ENCODE data around the gene ASPDH. TPM values are rescaled to one million over a fixed set of nuclear protein-coding genes. Genes with fewer than 3 reads are reported as not detected.

Gene ASPDH
- total RNA-seq, 1 experiment from 2014 or later, result not detected

DNA sequence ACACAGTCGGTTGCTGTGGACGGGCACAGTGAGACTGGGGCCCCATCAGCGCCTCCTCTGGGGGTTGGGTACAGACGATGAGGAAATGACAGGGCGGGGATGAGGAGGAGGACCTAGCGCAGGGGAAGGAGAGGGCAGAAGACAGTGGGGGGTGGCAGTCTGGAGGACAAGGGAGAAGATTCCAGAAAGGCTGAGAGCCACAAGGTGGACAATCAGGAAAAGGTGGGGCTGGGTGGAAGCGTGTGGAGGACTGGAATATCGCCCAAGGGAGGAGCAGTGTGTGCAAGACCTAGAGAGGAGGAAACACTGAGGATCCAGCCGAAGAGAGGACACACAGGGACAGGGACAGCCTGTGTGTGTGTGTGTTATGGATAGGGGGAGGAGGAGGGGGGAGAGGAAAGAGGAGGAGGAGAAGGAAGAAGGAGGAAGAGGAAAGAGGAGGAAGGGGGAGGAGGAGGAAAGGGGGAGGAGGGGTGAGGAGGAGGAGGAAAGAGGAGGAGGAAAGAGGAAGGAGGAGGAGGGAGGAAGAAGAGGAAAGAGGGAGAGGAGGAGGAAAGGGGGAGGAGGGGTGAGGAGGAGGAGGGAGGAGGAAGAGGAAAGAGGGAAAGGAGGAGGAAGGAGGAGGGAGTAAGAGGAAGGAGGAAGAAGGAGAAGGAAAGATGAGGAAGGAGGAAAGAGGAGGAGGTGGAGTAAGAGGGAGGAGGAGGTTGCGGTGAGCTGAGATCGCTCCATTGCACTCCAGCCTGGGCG is 21.2 kb downstream of the ASPDH start:
- no peak for TF ChIP-seq SIN3A (IDR thresholded peaks at IDR 0.05; ENCODE audit: borderline replicate concordance, insufficient read depth, low read depth, low read length)
- TF ChIP-seq TCF7L2 (IDR thresholded peaks at IDR 0.05; ENCODE audit: low read depth, low read length), result no peak
- no peak for TF ChIP-seq POLR2AphosphoS5 (IDR thresholded peaks at IDR 0.05; ENCODE audit: low read depth, low read length)
- TF ChIP-seq, protein P1, sequence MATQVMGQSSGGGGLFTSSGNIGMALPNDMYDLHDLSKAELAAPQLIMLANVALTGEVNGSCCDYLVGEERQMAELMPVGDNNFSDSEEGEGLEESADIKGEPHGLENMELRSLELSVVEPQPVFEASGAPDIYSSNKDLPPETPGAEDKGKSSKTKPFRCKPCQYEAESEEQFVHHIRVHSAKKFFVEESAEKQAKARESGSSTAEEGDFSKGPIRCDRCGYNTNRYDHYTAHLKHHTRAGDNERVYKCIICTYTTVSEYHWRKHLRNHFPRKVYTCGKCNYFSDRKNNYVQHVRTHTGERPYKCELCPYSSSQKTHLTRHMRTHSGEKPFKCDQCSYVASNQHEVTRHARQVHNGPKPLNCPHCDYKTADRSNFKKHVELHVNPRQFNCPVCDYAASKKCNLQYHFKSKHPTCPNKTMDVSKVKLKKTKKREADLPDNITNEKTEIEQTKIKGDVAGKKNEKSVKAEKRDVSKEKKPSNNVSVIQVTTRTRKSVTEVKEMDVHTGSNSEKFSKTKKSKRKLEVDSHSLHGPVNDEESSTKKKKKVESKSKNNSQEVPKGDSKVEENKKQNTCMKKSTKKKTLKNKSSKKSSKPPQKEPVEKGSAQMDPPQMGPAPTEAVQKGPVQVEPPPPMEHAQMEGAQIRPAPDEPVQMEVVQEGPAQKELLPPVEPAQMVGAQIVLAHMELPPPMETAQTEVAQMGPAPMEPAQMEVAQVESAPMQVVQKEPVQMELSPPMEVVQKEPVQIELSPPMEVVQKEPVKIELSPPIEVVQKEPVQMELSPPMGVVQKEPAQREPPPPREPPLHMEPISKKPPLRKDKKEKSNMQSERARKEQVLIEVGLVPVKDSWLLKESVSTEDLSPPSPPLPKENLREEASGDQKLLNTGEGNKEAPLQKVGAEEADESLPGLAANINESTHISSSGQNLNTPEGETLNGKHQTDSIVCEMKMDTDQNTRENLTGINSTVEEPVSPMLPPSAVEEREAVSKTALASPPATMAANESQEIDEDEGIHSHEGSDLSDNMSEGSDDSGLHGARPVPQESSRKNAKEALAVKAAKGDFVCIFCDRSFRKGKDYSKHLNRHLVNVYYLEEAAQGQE (IDR thresholded peaks at IDR 0.05; ENCODE audit: insufficient read depth in 1 of 2, low read depth in 2 of 2, low read length in 1 of 2), result no peak
- no peak for TF ChIP-seq CTCF (IDR thresholded peaks at IDR 0.05)
- no peak for DNase-seq (ENCODE audit: low read depth, low spot score)
- ATAC-seq, result peak; percentile 37; the same call in 1 of the 2 replicates
- ChIA-PET CTCF (no interaction called here), POLR2A (no interaction called here)
- no peaks in the 10 kb centered on the region for H3K4me1 ChIP-seq (ENCODE audit: control insufficient read depth, insufficient read depth, low read length)
- H3K27ac ChIP-seq (ENCODE audit: low read length), result no peak overlapping the region
- no TSS peak for BruUV-seq (replicated peaks)
- no peaks in the 10 kb centered on the region for H3K36me3 ChIP-seq (ENCODE audit: control insufficient read depth, insufficient read depth, low read length)
- H3K4me3 ChIP-seq (ENCODE audit: low read depth in 2 of 2, low read length in 2 of 2), result no peak overlapping the region
- no peaks in the 10 kb centered on the region for H3K27me3 ChIP-seq (ENCODE audit: control insufficient read depth, insufficient read depth, low read length)
- intact Hi-C loops (cut with micrococcal nuclease; ENCODE audit: unreplicated experiment), result no loop called here
- H3K9me3 ChIP-seq (ENCODE audit: control insufficient read depth, insufficient read depth, low read depth, low read length), result no peaks in the 10 kb centered on the region
- in situ Hi-C loops (cut with HindIII; ENCODE audit: low pct_unique_long_range_greater_than_20kb, low sequenced_read_pairs), result no loop called here

DNA sequence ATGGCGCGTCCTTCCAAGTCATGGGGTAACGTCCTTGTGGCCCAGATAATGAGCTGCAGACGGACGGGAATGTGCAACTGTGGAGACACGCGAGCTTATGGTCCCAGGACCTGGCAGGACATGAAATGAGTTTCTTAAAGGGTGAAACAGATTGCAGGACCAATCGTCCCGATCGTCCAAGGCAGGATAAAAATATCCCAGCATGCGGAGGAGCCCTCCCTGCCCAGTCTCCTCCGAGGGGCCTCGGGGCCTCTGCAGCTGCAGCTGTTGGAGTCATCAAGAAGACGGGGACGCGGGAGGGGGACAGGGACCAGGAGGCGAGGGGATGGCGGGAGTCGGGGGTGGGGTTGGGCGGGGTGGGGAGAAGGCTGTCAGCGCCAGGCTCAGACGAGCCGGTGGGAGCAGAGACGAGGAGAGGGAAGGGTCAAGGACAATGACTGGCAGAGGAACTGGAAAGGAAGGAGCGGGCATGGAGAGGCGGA is 22.7 kb downstream of the ASPDH start:
- no peak overlapping the region for H3K27ac ChIP-seq (ENCODE audit: low read length)
- no peaks in the 10 kb centered on the region for H3K36me3 ChIP-seq (ENCODE audit: control insufficient read depth, insufficient read depth, low read length)
- H3K4me3 ChIP-seq (ENCODE audit: low read depth in 2 of 2, low read length in 2 of 2), result no peak overlapping the region
- ATAC-seq, result no peak
- in situ Hi-C loops (cut with HindIII; ENCODE audit: low pct_unique_long_range_greater_than_20kb, low sequenced_read_pairs) (no loop called here), intact Hi-C loops (cut with micrococcal nuclease; ENCODE audit: unreplicated experiment) (no loop called here)
- H3K9me3 ChIP-seq (ENCODE audit: control insufficient read depth, insufficient read depth, low read depth, low read length), result no peaks in the 10 kb centered on the region; the same call in 1 of the 2 replicates
- TF ChIP-seq TCF7L2 (IDR thresholded peaks at IDR 0.05; ENCODE audit: low read depth, low read length), result no peak
- TF ChIP-seq, protein P1 (IDR thresholded peaks at IDR 0.05; ENCODE audit: insufficient read depth in 1 of 2, low read depth in 2 of 2, low read length in 1 of 2), result no peak
- TF ChIP-seq SIN3A (IDR thresholded peaks at IDR 0.05; ENCODE audit: borderline replicate concordance, insufficient read depth, low read depth, low read length), result no peak
- no peak for TF ChIP-seq CTCF (IDR thresholded peaks at IDR 0.05)
- no peak for TF ChIP-seq POLR2AphosphoS5 (IDR thresholded peaks at IDR 0.05; ENCODE audit: low read depth, low read length)
- ChIA-PET POLR2A (no interaction called here), CTCF (interaction anchor here (0.8 kb wide), 1 partner anchor 438 kb away, joined by 7 read pairs; no protein-coding TSS in a partner anchor)
- H3K27me3 ChIP-seq (ENCODE audit: control insufficient read depth, insufficient read depth, low read length), result no peaks in the 10 kb centered on the region
- no TSS peak for BruUV-seq (replicated peaks)
- no peaks in the 10 kb centered on the region for H3K4me1 ChIP-seq (ENCODE audit: control insufficient read depth, insufficient read depth, low read length)
- no peak for DNase-seq (ENCODE audit: low read depth, low spot score)

Measured in Panc1 (cell line).